VCaP (cell line): Measurements from ENCODE around the gene ACOX3.

ENCODE experiments used
- H3K27ac ChIP-seq: fragments of 450-650 bp; 2 replicates; pipeline ENCODE4 v1.5.1; 2017
- TF ChIP-seq, protein P1 (sequence below): fragments of 450-650 bp; conservative IDR thresholded peaks from 2 replicates; pipeline ENCODE4 v1.5.1; 2017; ENCODE audit warnings: mild to moderate bottlenecking, moderate library complexity

ACOX3 gene

DNA sequence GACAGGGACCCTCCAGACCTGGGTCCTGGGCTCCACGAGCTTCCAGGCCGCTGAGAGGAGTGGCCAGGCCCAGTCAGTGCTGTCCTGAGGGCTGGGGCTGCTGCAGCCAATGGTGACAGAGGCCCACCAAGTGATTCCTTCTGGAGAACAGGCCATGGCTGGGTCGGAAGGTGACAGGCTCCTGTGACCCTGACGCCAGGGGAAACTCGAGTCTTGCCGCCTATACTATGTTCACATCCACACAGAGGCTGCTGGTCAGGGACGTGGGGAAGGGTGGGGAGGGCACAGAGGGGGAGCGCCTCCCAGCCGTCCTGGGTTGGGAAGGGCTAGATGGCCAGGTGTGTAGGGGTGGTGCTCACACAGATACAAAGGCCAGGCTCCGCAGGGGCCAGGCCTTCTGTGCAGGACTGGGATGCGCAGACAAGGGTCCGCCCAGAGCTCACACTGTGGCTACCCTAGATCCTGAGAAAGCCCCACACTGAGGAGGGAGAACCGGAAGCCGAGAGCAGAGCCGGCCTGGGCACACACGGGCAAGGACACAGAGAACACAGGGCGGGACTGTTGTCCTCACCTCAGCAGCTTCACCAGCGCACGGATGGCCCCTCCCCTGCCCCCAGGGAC lies 89.6 kb downstream of the ACOX3 start:
- peak overlapping the region; percentile 96 for H3K27ac ChIP-seq
- TF ChIP-seq, protein P1, sequence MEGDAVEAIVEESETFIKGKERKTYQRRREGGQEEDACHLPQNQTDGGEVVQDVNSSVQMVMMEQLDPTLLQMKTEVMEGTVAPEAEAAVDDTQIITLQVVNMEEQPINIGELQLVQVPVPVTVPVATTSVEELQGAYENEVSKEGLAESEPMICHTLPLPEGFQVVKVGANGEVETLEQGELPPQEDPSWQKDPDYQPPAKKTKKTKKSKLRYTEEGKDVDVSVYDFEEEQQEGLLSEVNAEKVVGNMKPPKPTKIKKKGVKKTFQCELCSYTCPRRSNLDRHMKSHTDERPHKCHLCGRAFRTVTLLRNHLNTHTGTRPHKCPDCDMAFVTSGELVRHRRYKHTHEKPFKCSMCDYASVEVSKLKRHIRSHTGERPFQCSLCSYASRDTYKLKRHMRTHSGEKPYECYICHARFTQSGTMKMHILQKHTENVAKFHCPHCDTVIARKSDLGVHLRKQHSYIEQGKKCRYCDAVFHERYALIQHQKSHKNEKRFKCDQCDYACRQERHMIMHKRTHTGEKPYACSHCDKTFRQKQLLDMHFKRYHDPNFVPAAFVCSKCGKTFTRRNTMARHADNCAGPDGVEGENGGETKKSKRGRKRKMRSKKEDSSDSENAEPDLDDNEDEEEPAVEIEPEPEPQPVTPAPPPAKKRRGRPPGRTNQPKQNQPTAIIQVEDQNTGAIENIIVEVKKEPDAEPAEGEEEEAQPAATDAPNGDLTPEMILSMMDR: no peak

DNA sequence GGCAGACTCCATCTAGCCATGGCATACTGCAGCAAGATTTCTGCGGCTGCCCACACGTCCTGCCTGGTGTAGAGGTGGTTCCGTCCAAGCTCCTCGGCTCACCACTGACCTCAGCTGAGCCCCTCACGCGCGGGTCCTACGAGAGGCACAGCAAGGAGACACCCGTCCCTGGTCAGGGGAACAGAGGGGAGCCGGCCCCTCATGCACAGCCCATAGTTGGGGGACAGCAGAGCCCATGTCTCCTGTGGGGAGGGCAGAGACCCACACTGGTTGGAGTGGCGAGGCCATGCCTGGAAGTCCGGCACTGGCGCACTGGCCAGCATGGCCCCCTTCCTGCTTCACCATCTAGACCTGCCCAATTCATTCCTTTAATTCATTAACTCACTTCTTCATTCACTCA lies 90.2 kb downstream of the ACOX3 start:
- peak overlapping the region; percentile 96 for H3K27ac ChIP-seq
- TF ChIP-seq, protein P1: no peak

DNA sequence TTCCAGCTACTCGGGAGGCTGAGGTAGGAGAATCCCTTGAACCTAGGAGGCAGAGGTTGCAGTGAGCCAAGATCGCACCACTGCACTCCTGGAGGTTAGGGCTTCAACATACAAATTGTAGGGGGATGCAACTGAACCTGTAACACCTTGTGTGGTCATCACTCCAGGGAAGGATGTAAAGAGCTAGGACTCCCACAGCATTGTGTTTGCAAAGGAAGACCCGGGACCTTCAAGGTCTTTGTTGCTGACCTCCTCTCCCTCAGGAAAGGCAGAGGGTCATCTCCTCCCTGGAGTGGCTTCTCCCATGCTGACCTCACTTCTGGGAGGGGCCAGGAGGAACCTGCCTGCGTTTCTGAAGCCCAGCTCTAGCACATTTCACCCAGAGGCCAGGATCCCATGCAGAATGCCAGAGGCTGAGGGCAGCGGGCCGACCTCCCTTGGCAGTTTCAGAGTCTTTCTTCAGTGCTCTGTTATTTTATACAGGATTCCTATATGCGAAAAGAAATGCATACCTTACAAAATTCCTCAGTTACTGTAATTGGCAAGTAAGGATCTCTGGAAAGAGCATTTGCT lies 90.8 kb downstream of the ACOX3 start:
- peak overlapping the region; percentile 96 for H3K27ac ChIP-seq
- TF ChIP-seq, protein P1: no peak

DNA sequence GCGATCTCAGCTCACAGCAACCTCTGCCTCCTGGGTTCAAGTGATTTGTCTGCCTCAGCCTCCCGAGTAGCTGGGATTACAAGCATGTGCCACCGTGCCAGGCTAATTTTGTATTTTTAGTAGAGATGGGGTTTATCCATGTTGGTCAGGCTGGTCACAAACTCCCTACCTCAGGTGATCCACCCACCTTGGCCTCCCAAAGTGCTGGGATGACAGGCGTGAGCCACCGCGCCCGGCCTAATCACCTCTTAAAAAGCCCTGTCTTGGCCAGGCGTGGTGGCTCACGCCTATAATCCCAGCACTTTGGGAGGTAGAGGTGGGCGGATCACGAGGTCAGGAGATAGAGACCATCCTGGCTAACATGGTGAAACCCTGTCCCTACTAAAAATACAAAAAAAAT lies 91.3 kb downstream of the ACOX3 start:
- peak overlapping the region; percentile 96; the same call in 1 of the 2 replicates for H3K27ac ChIP-seq

DNA sequence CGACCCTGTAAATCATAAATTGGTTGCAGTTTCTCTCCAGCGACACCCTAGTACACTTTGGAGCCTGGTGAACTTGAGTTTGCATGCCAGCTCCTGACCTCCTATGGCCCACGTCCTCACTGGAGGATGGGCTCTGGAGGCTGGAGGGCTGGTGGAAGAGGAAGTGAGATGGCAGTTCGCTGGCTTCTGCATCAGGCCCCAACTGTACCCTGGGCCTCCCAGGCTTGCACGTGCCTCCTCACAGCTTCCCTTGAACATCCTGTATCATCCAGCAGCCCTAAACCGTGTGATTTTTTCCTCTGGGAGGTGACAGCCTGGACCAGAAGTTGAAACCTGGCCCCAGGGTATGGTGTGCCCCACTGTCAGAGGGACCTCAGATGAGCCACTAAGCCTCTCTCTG lies 92.5 kb downstream of the ACOX3 start:
- H3K27ac ChIP-seq: no peak overlapping the region
- TF ChIP-seq, protein P1: no peak

DNA sequence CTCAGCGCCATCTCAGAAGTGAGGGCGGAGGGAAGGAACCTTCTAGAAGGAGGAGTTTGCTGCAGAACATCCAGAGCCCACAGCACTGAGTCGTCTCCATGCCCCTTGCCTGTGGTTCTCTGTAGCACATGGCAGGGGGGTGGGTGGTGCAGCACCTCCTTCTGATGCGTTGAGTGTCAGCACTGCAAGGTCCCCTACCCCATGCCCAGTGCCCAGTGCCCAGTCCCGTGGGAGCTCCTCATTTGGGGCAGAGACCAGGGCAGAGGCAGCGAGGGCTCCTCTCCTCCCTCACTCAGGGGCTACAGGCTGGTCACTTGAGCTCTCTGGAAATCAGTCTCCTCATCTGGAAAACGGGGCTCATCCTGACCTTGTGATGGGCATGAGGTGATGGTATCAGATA lies 92.9 kb downstream of the ACOX3 start:
- TF ChIP-seq, protein P1: no peak
- no peak overlapping the region for H3K27ac ChIP-seq

DNA sequence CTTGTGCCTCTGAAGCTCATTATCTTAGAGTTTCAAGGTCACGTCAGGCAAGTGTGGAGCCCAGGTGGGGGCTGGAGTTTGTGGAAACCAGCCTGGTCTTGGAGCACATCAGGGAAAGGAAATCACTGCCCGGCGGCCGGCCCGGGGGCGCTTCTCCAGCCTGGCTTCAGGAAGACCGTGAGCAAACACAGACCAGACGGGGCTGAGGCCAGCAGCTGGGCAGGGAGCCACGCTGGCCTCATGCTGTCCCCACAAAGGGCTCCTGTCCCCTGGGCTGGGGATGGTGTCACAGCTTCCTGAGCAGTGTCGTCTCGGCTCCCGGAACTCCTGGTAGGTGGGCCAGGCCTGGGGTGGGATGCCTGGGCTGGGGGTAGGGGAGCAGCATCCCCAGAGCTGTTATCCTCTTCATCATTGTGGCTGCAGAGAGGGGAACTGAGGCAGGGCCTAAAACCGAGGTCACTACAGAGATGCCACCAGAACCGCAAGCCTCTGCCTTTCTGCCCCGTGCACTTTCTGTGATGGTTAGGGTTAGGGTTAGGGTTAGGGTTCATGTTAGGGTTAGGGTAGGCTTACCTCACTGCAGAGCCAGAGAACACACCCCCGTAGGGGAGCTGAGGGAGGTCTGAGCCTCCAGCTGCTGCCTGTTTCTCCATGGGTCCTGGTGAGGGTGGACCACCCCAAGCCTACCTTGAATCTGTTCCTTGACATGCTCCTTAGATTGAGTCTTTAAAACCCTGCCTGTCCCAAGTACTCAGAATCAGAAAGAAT lies 93.5 kb downstream of the ACOX3 start:
- H3K27ac ChIP-seq: no peak overlapping the region
- TF ChIP-seq, protein P1: no peak
